MG63 (cell line): ENCODE results near the gene UBAP2L. TPM values are rescaled to one million over a fixed set of nuclear protein-coding genes. Genes with fewer than 3 reads are reported as not detected.
"Not testable (repeated sequence)": the region's sequence is repeated elsewhere in the genome, so short reads cannot be mapped to it uniquely, and the experiment has no call there.

Experiments used
- DNase-seq: peaks from one replicate; pipeline ENCODE4 v3.0.0-alpha.2; 2020
- H3K27me3 ChIP-seq: fragments of 250-450 bp; sonication (Bioruptor Pico); 2 replicates; pipeline ENCODE4 v1.5.1; 2020; ENCODE audit warnings: mild to moderate bottlenecking, moderate library complexity
- H3K36me3 ChIP-seq: fragments of 250-450 bp; sonication (Bioruptor Pico); 2 replicates; pipeline ENCODE4 v1.5.1; 2020; ENCODE audit warnings: mild to moderate bottlenecking, moderate library complexity
- H3K4me3 ChIP-seq: fragments of 250-450 bp; sonication (Bioruptor Pico); 2 replicates; pipeline ENCODE4 v1.5.1; 2020; ENCODE audit warnings: mild to moderate bottlenecking, moderate library complexity
- H3K9me3 ChIP-seq: fragments of 250-450 bp; sonication (Bioruptor Pico); 2 replicates; pipeline ENCODE4 v1.5.1; 2020; ENCODE audit warnings: mild to moderate bottlenecking, moderate library complexity
- total RNA-seq: library from RNA; depleted of rRNA; stranded (reverse); fragments of >200 nt; shearing (Covaris generic); gene quantifications from 2 replicates; pipeline ENCODE4 v1.2.3, GENCODE V29; 2014; ENCODE audit warnings: low replicate concordance; rRNA removed

Gene UBAP2L
- total RNA-seq, 1 experiment from 2014 or later: 208 TPM

- H3K36me3 ChIP-seq, DNase-seq, H3K9me3 ChIP-seq, H3K27me3 ChIP-seq, H3K4me3 ChIP-seq: not testable (repeated sequence)
Measured at GRCh38 chr1:154314226-154314625, 93.5 kb downstream of the UBAP2L start.

- Histone ChIP-seq H3K4me3 (no peak overlapping the region), H3K9me3 (no peaks in the 10 kb centered on the region), H3K27me3 (peaks cover 4% of the 10 kb centered on the region; the same call in 1 of the 2 replicates), H3K36me3 (no peaks in the 10 kb centered on the region)
- DNase-seq: no peak
Measured at GRCh38 chr1:154316704-154317103, 95.9 kb downstream of the UBAP2L start.

- Histone ChIP-seq H3K9me3 (no peaks in the 10 kb centered on the region), H3K4me3 (no peak overlapping the region), H3K36me3 (no peaks in the 10 kb centered on the region), H3K27me3 (peaks cover 4% of the 10 kb centered on the region; the same call in 1 of the 2 replicates)
- DNase-seq: no peak
Measured at GRCh38 chr1:154318386-154318785, 97.6 kb downstream of the UBAP2L start.

Other genes with a start within 250 kb of the UBAP2L start
- gene JTB, start 243.3 kb upstream of the UBAP2L start, total RNA-seq: 250 and 354 TPM in 2 replicates
- gene RAB13, start 234.6 kb upstream of the UBAP2L start, total RNA-seq: 11.3 and 13.3 TPM in 2 replicates
- 1,401 and 2,666 TPM in 2 replicates for gene RPS27, start 230.2 kb upstream of the UBAP2L start, total RNA-seq
- not detected in 2 replicates for gene NUP210L, start 65.9 kb upstream of the UBAP2L start, total RNA-seq
- gene TPM3, start 28.9 kb upstream of the UBAP2L start, total RNA-seq: 991 and 1,067 TPM in 2 replicates
- not detected in 2 replicates for gene CFAP141, start 14.6 kb upstream of the UBAP2L start, total RNA-seq
- 212 and 243 TPM in 2 replicates for gene HAX1, start 51.7 kb downstream of the UBAP2L start, total RNA-seq
- not detected in 2 replicates for gene AQP10, start 100.1 kb downstream of the UBAP2L start, total RNA-seq
- gene ATP8B2, start 104.6 kb downstream of the UBAP2L start, total RNA-seq: 58.1 and 74.8 TPM in 2 replicates
- 6.0 and 10.0 TPM in 2 replicates for gene IL6R, start 184.4 kb downstream of the UBAP2L start, total RNA-seq